ENCODE results near the gene AP3S1. TPM values are rescaled to one million over a fixed set of nuclear protein-coding genes. Genes with fewer than 3 reads are reported as not detected.

AP3S1 gene
- total and polyA plus RNA-seq, 2 of the 13 experiments (the other 11 are each of a cell fraction or from before 2014, with no cell fraction given) = 50.5 to 85.9 TPM

GRCh38 chr5:115838885-115839518 lies 2.7 kb upstream of the AP3S1 start (continued):
- no peak for TF ChIP-seq RAD51 (IDR thresholded peaks at IDR 0.05; ENCODE audit: borderline replicate concordance)
- TF ChIP-seq, protein P1, sequence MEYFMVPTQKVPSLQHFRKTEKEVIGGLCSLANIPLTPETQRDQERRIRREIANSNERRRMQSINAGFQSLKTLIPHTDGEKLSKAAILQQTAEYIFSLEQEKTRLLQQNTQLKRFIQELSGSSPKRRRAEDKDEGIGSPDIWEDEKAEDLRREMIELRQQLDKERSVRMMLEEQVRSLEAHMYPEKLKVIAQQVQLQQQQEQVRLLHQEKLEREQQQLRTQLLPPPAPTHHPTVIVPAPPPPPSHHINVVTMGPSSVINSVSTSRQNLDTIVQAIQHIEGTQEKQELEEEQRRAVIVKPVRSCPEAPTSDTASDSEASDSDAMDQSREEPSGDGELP (IDR thresholded peaks at IDR 0.05; ENCODE audit: borderline replicate concordance, low read depth) = no peak
- TF ChIP-seq ZNF329 (CRISPR knock-in tag; IDR thresholded peaks at IDR 0.05; ENCODE audit: low read depth) = no peak
- TF ChIP-seq ASH2L (IDR thresholded peaks at IDR 0.05; ENCODE audit: insufficient read length, low read depth, low read length) = no peak
- no peak for TF ChIP-seq ZSCAN22 (CRISPR knock-in tag; IDR thresholded peaks at IDR 0.05)
- TF ChIP-seq E2F5 (CRISPR knock-in tag; conservative IDR thresholded peaks at IDR 0.05) = no peak
- no peak for TF ChIP-seq TRIM24 (CRISPR knock-in tag; IDR thresholded peaks at IDR 0.05)
- no peak for TF ChIP-seq ZNF160 (CRISPR knock-in tag; IDR thresholded peaks at IDR 0.05)
- TF ChIP-seq SSRP1 (CRISPR knock-in tag; IDR thresholded peaks at IDR 0.05) = no peak
- TF ChIP-seq, protein P2, sequence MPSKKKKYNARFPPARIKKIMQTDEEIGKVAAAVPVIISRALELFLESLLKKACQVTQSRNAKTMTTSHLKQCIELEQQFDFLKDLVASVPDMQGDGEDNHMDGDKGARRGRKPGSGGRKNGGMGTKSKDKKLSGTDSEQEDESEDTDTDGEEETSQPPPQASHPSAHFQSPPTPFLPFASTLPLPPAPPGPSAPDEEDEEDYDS (CRISPR knock-in tag; IDR thresholded peaks at IDR 0.05) = no peak
- TF ChIP-seq ZNF703 (CRISPR knock-in tag; IDR thresholded peaks at IDR 0.05; ENCODE audit: borderline replicate concordance) = no peak
- TF ChIP-seq NFYC (CRISPR knock-in tag; IDR thresholded peaks at IDR 0.05) = no peak
- TF ChIP-seq ZBTB42 (CRISPR knock-in tag; IDR thresholded peaks at IDR 0.05) = no peak
- no peak for TF ChIP-seq ZNF772 (CRISPR knock-in tag; IDR thresholded peaks at IDR 0.05)

All from HepG2 (cell line).